ENCODE measurements around the gene KPNA2.
"Not testable (repeated sequence)": the region's sequence is repeated elsewhere in the genome, so short reads cannot be mapped to it uniquely, and the experiment has no call there.

KPNA2 gene

DNA sequence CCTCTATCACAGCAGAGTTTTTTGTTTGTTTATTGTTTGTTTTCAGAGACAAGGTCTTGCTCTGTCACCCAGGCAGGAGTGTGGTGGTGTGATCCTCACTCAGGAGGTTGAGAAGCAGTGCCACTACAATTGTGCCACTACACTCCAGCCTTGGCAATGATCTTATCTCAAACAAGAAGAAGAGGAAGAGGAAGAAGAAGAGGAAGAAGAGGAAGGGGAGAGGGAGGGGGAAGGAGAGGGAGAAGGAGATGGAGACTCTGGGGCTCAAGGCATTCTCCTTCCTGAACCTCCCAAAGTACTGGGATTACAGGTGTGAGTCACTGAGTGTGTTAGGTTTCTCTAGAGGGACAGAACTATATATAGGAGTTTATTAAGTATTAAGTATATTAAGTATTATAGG, 22.1 kb upstream of the KPNA2 start:
- DNase-seq (ENCODE audit: low read depth): no peak
- H3K4me3 ChIP-seq (ENCODE audit: low read length): no peak overlapping the region
- TF ChIP-seq, protein P1, sequence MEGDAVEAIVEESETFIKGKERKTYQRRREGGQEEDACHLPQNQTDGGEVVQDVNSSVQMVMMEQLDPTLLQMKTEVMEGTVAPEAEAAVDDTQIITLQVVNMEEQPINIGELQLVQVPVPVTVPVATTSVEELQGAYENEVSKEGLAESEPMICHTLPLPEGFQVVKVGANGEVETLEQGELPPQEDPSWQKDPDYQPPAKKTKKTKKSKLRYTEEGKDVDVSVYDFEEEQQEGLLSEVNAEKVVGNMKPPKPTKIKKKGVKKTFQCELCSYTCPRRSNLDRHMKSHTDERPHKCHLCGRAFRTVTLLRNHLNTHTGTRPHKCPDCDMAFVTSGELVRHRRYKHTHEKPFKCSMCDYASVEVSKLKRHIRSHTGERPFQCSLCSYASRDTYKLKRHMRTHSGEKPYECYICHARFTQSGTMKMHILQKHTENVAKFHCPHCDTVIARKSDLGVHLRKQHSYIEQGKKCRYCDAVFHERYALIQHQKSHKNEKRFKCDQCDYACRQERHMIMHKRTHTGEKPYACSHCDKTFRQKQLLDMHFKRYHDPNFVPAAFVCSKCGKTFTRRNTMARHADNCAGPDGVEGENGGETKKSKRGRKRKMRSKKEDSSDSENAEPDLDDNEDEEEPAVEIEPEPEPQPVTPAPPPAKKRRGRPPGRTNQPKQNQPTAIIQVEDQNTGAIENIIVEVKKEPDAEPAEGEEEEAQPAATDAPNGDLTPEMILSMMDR (conservative IDR thresholded peaks at IDR 0.05; ENCODE audit: low read depth, low read length): no peak

DNA sequence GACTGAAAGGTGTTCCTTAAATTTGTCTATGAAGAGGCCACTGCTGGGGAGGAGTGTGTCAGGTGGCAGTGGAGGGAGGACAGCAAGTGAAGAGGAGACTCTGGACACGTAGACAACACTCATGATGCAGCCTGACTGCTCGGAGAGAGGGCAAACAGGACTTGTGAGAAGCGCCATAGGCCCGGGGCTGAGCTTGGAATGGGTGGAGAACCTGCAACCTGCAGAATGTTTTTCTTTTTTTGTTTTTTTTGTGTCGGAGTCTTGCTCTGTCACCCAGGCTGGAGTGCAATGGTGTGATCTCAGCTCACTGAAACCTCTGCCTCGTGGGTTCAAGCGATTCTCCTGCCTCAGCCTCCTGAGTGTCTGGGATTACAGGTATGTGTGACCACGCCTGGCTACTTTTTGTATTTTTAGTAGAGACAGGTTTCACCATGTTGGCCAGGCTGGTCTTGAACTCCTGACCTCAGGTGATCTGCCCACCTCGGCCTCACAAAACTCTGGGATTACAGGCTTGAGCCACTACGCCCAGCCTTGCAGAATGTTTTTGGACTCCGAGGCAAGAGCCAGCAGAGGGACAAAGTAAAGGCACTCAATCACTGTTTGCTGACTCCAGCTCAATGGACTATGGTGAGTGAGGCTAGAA, 20.3 kb upstream of the KPNA2 start:
- no peak for DNase-seq (ENCODE audit: low read depth)
- H3K4me3 ChIP-seq (ENCODE audit: low read length): no peak overlapping the region
- TF ChIP-seq, protein P1 (conservative IDR thresholded peaks at IDR 0.05; ENCODE audit: low read depth, low read length): no peak

DNA sequence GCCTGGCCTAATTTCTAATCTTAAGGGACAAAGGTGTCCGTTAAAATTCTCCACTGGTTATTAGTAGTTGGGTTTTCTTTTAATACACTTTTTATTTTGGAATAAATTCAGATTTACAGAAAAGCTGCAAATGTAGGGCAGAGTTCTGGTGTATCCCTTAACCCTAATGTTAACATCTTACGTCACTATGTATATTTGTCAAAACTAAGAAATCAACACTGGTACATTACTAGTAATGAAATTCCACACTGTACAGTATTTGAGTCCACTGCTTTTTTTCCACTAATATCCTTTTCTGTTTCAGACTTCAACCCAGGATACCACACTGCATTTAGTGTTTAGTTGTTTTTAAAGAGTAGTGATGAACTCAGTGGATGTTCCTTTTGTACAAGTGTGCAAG, 18.7 kb upstream of the KPNA2 start:
- TF ChIP-seq, protein P1 (conservative IDR thresholded peaks at IDR 0.05; ENCODE audit: low read depth, low read length): no peak
- DNase-seq (ENCODE audit: low read depth): no peak
- H3K4me3 ChIP-seq (ENCODE audit: low read length): no peak overlapping the region

DNA sequence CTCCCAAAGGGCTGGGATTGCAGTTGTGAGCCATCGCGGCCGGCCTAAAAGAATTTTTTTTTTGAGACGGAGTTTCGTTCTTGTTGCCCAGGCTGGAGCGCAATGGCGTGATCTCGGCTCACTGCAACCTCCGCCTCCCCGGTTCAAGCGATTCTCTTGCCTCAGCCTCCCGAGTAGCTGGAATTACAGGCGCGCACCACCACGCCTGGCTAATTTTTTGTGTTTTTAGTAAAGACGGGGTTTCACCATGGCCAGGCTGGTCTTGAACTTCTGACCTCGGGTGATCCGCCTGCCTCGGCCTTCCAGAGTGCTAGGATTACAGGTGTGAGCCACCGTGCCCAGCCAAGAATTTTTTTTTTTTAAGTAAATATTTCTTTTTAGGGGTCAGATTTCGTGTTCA, 17.0 kb upstream of the KPNA2 start:
- not testable (repeated sequence) for H3K4me3 ChIP-seq (ENCODE audit: low read length); DNase-seq (ENCODE audit: low read depth)

DNA sequence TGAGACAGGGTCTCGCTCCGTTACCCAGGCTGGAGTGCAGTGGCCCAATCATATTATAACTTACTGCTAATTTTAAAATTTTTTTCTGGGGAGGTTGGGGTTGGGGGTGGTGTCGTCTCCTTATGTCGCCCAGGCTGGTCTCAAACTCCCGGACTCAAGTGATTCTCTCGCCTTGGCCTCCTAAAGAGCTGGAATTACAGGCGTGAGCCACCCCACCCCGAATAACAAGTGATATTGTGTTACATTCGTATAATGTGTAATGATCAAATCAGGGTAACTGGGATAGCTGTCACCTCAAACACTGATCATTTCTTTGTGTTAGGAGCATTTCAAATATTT, 16.2 kb upstream of the KPNA2 start:
- TF ChIP-seq, protein P1 (conservative IDR thresholded peaks at IDR 0.05; ENCODE audit: low read depth, low read length): no peak
- peak overlapping the region; percentile 72 for H3K4me3 ChIP-seq (ENCODE audit: low read length)
- DNase-seq (ENCODE audit: low read depth): no peak

DNA sequence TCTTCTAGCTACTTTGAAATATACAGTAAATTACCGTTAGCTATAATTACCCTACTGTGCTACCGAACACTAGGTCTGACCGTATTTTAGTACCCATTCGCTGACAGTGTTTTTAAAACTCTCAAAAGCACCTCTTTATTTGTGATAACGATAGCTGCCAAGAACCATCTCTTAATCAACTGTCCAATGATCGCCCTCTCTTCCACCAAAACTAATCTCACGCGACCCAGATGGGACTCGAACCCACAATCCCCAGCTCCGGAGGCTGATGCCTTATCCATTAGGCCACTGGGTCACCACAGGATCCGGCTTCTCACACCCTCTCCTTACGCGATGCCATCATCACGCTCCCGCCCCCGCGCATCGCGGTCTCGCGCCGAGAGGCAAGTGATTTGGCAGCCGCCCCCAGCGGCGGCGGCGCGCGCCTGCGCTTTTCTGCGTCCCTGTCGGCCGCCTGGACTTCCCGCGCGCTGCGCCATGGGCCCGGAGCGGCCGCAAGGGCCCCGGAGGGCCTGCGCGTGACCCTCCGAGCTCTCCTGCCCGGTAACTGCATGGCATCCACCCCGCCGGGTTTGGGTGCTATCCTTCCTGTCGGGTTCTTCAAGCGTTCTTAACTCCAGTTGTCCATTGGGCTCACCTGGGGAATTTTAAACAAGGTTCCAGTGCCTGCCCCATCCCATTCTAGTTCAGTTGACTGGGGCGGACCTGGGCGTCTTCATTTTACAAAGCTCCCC, 15.7 kb upstream of the KPNA2 start:
- TF ChIP-seq, protein P1 (conservative IDR thresholded peaks at IDR 0.05; ENCODE audit: low read depth, low read length): peak; percentile 20
- H3K4me3 ChIP-seq (ENCODE audit: low read length): peak overlapping the region; percentile 72
- peak; percentile 68 for DNase-seq (ENCODE audit: low read depth)

DNA sequence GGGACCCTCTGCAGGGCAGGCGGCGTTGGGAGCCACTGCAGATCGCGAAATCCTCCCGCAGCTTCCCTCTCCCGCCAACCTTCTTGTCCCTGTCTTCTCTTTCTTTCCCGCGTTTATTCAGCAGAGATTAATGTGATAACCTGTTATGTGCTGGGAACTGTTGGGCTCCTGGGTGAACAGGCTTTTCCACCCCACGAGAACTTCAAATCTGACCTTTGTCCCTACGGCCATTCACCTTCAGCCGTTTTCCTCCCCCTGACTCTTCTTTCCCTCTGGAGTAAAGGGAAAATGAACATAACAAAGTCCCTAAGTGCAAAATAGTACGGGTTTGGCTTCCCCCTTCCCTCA, 15.2 kb upstream of the KPNA2 start:
- DNase-seq (ENCODE audit: low read depth): no peak
- H3K4me3 ChIP-seq (ENCODE audit: low read length): peak overlapping the region; percentile 72
- TF ChIP-seq, protein P1 (conservative IDR thresholded peaks at IDR 0.05; ENCODE audit: low read depth, low read length): no peak

DNA sequence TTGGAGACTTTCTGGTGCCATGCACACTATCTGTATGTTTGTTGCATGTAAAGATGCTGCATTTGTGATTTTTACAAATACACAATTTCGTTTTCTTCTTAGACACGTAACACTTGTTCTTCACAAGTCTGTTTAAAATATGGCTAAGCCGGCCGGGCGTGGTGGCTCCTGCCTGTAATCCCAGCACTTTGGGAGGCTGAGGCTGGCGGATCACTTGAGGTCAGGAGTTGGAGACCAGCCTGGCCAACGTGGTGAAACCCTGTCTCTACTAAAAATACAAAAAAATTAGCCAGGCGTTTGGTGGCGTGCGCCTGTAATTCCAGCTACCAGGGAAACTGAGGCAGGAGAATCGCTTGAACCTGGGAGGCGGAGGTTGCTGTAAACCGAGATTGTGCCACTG, 14.7 kb upstream of the KPNA2 start:
- H3K4me3 ChIP-seq (ENCODE audit: low read length): peak overlapping the region; percentile 72
- DNase-seq (ENCODE audit: low read depth): not testable (repeated sequence)

All from retinal pigment epithelial cell (primary cell).